ENCODE measurements around the gene VEGFA.

VEGFA gene

DNA sequence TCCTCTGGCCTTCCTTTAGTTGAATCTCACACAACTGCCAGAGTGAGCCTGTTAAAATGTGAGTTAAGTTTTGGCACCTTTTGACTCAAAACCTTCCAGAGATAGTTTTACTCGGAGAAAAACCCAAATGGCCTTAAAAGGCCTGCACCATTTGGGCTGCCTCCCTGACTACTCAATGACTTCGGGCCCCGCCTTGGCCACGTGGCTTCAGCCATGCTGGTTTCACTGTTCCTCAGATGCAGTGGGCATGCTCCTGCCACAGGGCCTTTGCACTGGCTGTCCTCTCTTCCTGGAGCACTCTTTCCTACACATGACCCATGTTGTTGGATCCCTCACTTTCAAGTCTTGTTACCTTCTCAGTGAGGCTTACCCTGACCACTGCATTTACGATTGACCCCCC, 18.3 kb downstream of the VEGFA start:
- no peak for DNase-seq (ENCODE audit: low read depth)
- TF ChIP-seq, protein P1, sequence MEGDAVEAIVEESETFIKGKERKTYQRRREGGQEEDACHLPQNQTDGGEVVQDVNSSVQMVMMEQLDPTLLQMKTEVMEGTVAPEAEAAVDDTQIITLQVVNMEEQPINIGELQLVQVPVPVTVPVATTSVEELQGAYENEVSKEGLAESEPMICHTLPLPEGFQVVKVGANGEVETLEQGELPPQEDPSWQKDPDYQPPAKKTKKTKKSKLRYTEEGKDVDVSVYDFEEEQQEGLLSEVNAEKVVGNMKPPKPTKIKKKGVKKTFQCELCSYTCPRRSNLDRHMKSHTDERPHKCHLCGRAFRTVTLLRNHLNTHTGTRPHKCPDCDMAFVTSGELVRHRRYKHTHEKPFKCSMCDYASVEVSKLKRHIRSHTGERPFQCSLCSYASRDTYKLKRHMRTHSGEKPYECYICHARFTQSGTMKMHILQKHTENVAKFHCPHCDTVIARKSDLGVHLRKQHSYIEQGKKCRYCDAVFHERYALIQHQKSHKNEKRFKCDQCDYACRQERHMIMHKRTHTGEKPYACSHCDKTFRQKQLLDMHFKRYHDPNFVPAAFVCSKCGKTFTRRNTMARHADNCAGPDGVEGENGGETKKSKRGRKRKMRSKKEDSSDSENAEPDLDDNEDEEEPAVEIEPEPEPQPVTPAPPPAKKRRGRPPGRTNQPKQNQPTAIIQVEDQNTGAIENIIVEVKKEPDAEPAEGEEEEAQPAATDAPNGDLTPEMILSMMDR (conservative IDR thresholded peaks at IDR 0.05; ENCODE audit: low read length), result no peak

DNA sequence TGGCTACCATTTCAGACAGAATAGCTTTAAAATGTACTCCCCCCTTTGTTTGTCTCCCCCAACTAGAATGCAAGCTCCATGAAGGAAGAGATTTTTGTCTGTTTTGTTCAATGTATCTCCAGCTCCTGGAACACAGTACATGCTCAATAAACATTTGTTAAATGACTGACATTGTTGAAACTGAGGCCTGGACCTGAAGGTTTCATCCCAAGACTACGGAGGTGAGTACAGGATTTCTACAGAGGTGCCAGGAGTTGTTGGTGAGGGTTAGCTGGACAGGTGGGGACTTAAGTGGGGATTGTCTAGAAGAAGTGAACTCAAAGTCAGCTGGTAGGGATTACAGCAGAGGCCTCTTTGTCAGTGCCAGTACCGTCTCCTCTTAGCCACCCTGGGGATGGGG, 19.4 kb downstream of the VEGFA start:
- DNase-seq (ENCODE audit: low read depth), result no peak
- H3K4me3 ChIP-seq (ENCODE audit: low read length), result no peak overlapping the region
- TF ChIP-seq, protein P1 (conservative IDR thresholded peaks at IDR 0.05; ENCODE audit: low read length), result no peak

More for the DNA sequence above, 18.3 kb downstream of the VEGFA start:
- H3K4me3 ChIP-seq (ENCODE audit: low read length), result no peak overlapping the region

- TF ChIP-seq, protein P1 (conservative IDR thresholded peaks at IDR 0.05; ENCODE audit: low read length), result no peak
- no peak overlapping the region for H3K4me3 ChIP-seq (ENCODE audit: low read length)
- DNase-seq (ENCODE audit: low read depth), result peak; percentile 78
These were observed 20.0 kb downstream of the VEGFA start for GRCh38 chr6:43790031-43790430.

GRCh38 chr6:43791745-43792422, 21.9 kb downstream of the VEGFA start:
- DNase-seq (ENCODE audit: low read depth), result no peak
- TF ChIP-seq, protein P1 (conservative IDR thresholded peaks at IDR 0.05; ENCODE audit: low read length), result no peak

GRCh38 chr6:43793154-43793874, 23.3 kb downstream of the VEGFA start:
- TF ChIP-seq, protein P1 (conservative IDR thresholded peaks at IDR 0.05; ENCODE audit: low read length), result no peak
- DNase-seq (ENCODE audit: low read depth), result no peak
- H3K4me3 ChIP-seq (ENCODE audit: low read length), result no peak overlapping the region

More at GRCh38 chr6:43791745-43792422, 21.9 kb downstream of the VEGFA start:
- H3K4me3 ChIP-seq (ENCODE audit: low read length), result no peak overlapping the region

DNA sequence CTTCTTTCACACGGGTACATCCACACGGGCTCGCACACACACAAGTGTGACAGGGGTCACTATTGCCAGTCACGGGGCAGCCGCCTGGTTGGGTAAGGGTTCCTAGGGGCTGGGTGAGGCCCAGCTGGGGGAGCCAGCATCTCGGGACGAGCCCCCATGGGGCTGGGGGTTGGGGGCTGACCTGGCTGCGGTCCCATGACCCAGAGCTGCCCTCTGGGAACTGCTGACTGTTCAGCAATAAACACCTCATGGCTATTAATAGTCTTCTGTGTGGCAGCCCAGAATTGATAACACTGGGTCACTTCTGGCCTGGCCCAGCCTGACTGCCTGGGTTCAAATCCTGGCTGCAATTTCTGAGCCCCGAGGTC, 23.8 kb downstream of the VEGFA start:
- TF ChIP-seq, protein P1 (conservative IDR thresholded peaks at IDR 0.05; ENCODE audit: low read length), result no peak
- DNase-seq (ENCODE audit: low read depth), result no peak
- no peak overlapping the region for H3K4me3 ChIP-seq (ENCODE audit: low read length)

DNA sequence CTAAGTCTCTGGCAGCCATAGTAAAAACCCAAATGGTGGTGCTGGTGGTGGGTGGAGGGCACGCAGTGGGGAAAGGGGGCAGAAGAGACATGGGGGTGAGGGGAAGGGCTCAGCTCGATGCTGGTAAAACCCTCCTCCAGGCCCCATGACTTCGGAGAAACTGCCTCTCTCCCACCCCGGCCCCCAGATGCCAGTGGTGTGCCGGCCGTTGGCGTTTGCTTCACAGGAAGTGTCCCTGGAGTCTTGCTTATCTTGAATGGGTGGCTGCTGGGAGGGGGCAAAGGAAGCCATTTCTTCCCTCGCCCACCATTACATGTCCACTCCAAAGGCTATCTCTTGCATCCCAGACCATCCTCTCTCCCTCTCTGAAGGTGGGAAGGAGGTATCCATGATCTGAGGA, 25.4 kb downstream of the VEGFA start:
- TF ChIP-seq, protein P1 (conservative IDR thresholded peaks at IDR 0.05; ENCODE audit: low read length), result no peak
- H3K4me3 ChIP-seq (ENCODE audit: low read length), result no peak overlapping the region
- DNase-seq (ENCODE audit: low read depth), result no peak

Measured in AG10803 (cell line).